Measurements from ENCODE around the gene TRIM9. TPM values are rescaled to one million over a fixed set of nuclear protein-coding genes. Genes with fewer than 3 reads are reported as not detected.

Gene TRIM9
- total RNA-seq, 2 donors from 2014 or later: 0.46 to 6.5 TPM

DNA sequence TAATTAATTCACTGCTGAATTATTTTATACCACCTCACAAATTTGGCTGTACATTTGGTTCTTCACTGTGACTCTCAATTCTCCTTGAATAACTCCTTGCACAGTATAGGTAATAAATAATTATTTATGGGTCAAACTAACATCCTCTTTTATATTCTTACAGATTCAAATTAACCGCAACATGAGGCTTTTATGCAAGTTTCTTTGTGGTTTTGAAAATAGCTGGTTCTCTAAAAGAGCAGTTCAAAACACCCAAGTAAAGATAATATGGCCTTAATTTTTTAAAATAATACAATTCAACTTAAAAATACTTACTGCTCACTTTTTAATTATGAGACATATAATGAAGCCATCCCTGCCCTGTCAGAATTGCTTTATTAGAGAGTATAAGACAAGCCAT, 12.9 kb upstream of the TRIM9 start:
- DNase-seq (ENCODE audit: low spot score): no peak
- TF ChIP-seq POLR2A (IDR thresholded peaks at IDR 0.05): no peak
- no peak for TF ChIP-seq POLR2AphosphoS5 (IDR thresholded peaks at IDR 0.05)
- no peak for TF ChIP-seq CTCF (IDR thresholded peaks at IDR 0.05)

DNA sequence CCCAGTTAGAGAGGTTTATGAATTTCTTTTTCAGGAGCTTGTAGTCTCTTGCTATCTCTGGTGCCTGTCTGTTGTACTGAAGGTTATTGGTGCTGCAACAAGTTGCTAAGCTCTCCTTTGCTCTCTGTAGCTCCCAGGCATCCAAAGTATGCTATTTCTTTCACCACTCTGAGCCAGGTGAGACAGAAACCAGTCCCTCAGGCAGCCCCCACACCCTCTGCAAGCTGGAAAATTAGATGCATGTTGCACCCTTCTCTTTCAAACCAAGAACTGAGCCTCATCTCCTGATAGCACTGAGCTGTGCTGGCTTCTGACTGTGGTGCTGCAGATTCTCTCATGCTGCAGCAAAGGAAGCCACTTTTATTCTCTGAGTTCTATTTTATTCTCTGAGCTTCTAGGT, 9.6 kb upstream of the TRIM9 start:
- Histone ChIP-seq H3K27ac (no peak overlapping the region), H3K27me3 (replicated peaks; ENCODE audit: insufficient read depth) (peaks cover 5% of the 10 kb centered on the region), H3K36me3 (no peaks in the 10 kb centered on the region), H3K4me1 (replicated peaks) (no peaks in the 10 kb centered on the region), H3K4me3 (no peak overlapping the region), H3K9me3 (no peaks in the 10 kb centered on the region)
- no peak for TF ChIP-seq CTCF (IDR thresholded peaks at IDR 0.05)
- no peak for TF ChIP-seq POLR2A (IDR thresholded peaks at IDR 0.05)
- TF ChIP-seq POLR2AphosphoS5 (IDR thresholded peaks at IDR 0.05): no peak
- intact Hi-C loops (cut with DNase I): no loop called here
- DNase-seq (ENCODE audit: low spot score): no peak

More for the DNA sequence above, 12.9 kb upstream of the TRIM9 start:
- intact Hi-C loops (cut with DNase I): no loop called here
- H3K9me3 ChIP-seq: no peaks in the 10 kb centered on the region
- no peak overlapping the region for H3K4me3 ChIP-seq
- H3K4me1 ChIP-seq (replicated peaks): no peaks in the 10 kb centered on the region
- no peaks in the 10 kb centered on the region for H3K36me3 ChIP-seq
- no peak overlapping the region for H3K27ac ChIP-seq
- WGBS: 86% methylated on average over 1 of the region's 1 CpG
- peaks cover 5% of the 10 kb centered on the region for H3K27me3 ChIP-seq (replicated peaks; ENCODE audit: insufficient read depth)

DNA sequence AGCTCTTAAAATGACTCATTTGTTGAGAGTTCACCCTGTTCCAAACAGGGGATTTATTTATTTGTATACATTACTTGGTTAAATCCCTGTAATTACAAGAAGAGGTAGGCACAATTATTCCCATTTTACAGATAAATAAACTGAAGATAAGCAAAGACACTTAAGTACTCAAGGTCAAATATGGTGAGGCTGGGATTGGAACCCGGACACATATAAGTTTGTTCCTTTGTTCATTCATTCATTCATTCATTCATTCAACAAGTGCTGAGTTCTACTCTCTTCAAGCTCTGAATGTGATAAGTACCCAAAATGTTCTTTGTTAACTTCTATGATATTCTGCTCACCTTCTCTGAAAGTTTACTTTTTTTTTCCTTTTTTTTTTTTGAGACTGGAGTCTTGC, 2.4 kb upstream of the TRIM9 start:
- no peaks in the 10 kb centered on the region for H3K9me3 ChIP-seq
- H3K27me3 ChIP-seq (replicated peaks; ENCODE audit: insufficient read depth): peaks cover 9% of the 10 kb centered on the region
- intact Hi-C loops (cut with DNase I): loop anchor here (10.0 kb wide), 2 partner anchors 128 to 132 kb away; no protein-coding TSS in a partner anchor
- 91% methylated on average over 1 of the region's 1 CpG for WGBS
- no peaks in the 10 kb centered on the region for H3K36me3 ChIP-seq
- DNase-seq (ENCODE audit: low spot score): no peak
- TF ChIP-seq POLR2AphosphoS5 (IDR thresholded peaks at IDR 0.05) (no peak), CTCF (IDR thresholded peaks at IDR 0.05) (no peak), POLR2A (IDR thresholded peaks at IDR 0.05) (no peak)
- H3K27ac ChIP-seq: no peak overlapping the region
- no peak overlapping the region for H3K4me3 ChIP-seq
- no peaks in the 10 kb centered on the region for H3K4me1 ChIP-seq (replicated peaks)

DNA sequence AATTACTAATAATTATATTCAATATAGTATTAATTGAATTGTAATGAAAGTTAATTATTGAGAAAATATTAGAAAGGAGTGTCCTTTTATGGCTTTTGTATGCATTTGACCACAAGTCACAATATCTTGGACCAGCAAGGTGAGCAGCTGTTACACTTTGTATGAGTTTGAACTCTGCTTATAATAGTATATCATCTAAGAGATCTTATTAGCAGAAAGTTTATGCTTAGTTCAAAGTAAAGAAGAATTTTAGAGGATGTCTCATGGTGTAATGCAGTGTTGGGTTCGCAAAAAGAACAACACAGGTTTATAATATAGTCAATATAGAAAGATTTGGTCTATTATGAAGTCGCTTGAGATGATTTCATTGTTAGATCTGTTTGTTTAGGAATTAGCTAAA, 2.0 kb upstream of the TRIM9 start:
- no peak overlapping the region for H3K4me3 ChIP-seq
- H3K9me3 ChIP-seq: no peaks in the 10 kb centered on the region
- no peaks in the 10 kb centered on the region for H3K36me3 ChIP-seq
- 82% methylated on average over 2 of the region's 2 CpGs for WGBS
- TF ChIP-seq POLR2AphosphoS5 (IDR thresholded peaks at IDR 0.05) (no peak), CTCF (IDR thresholded peaks at IDR 0.05) (no peak), POLR2A (IDR thresholded peaks at IDR 0.05) (no peak)
- intact Hi-C loops (cut with DNase I): loop anchor here (10.0 kb wide), 2 partner anchors 128 to 132 kb away; no protein-coding TSS in a partner anchor
- peaks cover 9% of the 10 kb centered on the region for H3K27me3 ChIP-seq (replicated peaks; ENCODE audit: insufficient read depth)
- no peak overlapping the region for H3K27ac ChIP-seq
- no peaks in the 10 kb centered on the region for H3K4me1 ChIP-seq (replicated peaks)
- DNase-seq (ENCODE audit: low spot score): no peak
